AG10803 (cell line): Measurements from ENCODE around the gene TWIST2.
A peak's percentile ranks its signal among the peaks of the same experiment; 100 is the strongest.

Experiments used
- DNase-seq: peaks from one replicate; pipeline ENCODE4 v3.0.0; 2010; ENCODE audit warnings: low read depth
- H3K4me3 ChIP-seq: 2 replicates; pipeline ENCODE4 v1.5.1; 2011; ENCODE audit warnings: mild to moderate bottlenecking, low read length, control low read depth
- CTCF ChIP-seq: conservative IDR thresholded peaks from 2 replicates; pipeline ENCODE4 v1.5.1; 2011; ENCODE audit warnings: mild to moderate bottlenecking, low read length, control low read depth, inconsistent platforms

The TWIST2 gene

GRCh38 chr2:238820197-238820596 is 27.7 kb upstream of the TWIST2 start:
- no peak for DNase-seq
- TF ChIP-seq CTCF = no peak
- H3K4me3 ChIP-seq = no peak overlapping the region

- no peak for TF ChIP-seq CTCF
- DNase-seq = peak; percentile 72
- peak overlapping the region; percentile 23; the same call in 1 of the 2 replicates for H3K4me3 ChIP-seq
Measured at GRCh38 chr2:238820916-238821315, 27.0 kb upstream of the TWIST2 start.

- no peak for TF ChIP-seq CTCF
- DNase-seq = peak; percentile 92
- H3K4me3 ChIP-seq = no peak overlapping the region
Measured at GRCh38 chr2:238821391-238821790, 26.5 kb upstream of the TWIST2 start.

GRCh38 chr2:238821944-238822670 is 25.8 kb upstream of the TWIST2 start:
- DNase-seq = no peak
- H3K4me3 ChIP-seq = no peak overlapping the region
- TF ChIP-seq CTCF = no peak

GRCh38 chr2:238822955-238823354 is 24.9 kb upstream of the TWIST2 start:
- no peak for DNase-seq
- no peak for TF ChIP-seq CTCF
- H3K4me3 ChIP-seq = no peak overlapping the region

- no peak overlapping the region for H3K4me3 ChIP-seq
- DNase-seq = no peak
- TF ChIP-seq CTCF = no peak
Measured at GRCh38 chr2:238831177-238831576, 16.7 kb upstream of the TWIST2 start.

GRCh38 chr2:238834982-238835381 is 12.9 kb upstream of the TWIST2 start:
- TF ChIP-seq CTCF = no peak
- no peak overlapping the region for H3K4me3 ChIP-seq
- DNase-seq = no peak
